Mucosa of rectum (tissue), 2 donors: ENCODE results near the gene PBRM1.

Source experiments
- H3K27ac ChIP-seq, 2 donors: one replicate each; pipeline ENCODE4 v1.7.0; 2013; ENCODE audit warnings: inconsistent platforms in 2 of 2, low read depth in 2 of 2, low read length in 2 of 2
- H3K27me3 ChIP-seq, 2 donors: one replicate each; pipeline ENCODE4 v1.7.0; 2013; ENCODE audit warnings: low read length in 2 of 2; ENCODE audit not compliant: control insufficient read depth in 2 of 2, insufficient read depth in 2 of 2
- H3K36me3 ChIP-seq, 2 donors: one replicate each; pipeline ENCODE4 v1.7.0; 2013; ENCODE audit warnings: low read length in 2 of 2; ENCODE audit not compliant: control insufficient read depth in 2 of 2, insufficient read depth in 2 of 2
- H3K4me1 ChIP-seq, 2 donors: one replicate each; pipeline ENCODE4 v1.7.0; 2013; ENCODE audit warnings: low read length in 2 of 2, mild to moderate bottlenecking in 1 of 2; ENCODE audit not compliant: control insufficient read depth in 2 of 2, insufficient read depth in 2 of 2
- H3K4me3 ChIP-seq, 2 donors: one replicate each; pipeline ENCODE4 v1.7.0; 2013; ENCODE audit warnings: low read length in 2 of 2
- H3K9ac ChIP-seq, 2 donors: one replicate each; pipeline ENCODE4 v1.7.0; 2013; ENCODE audit warnings: low read length in 2 of 2, low read depth in 1 of 2, mild to moderate bottlenecking in 1 of 2
- H3K9me3 ChIP-seq, 2 donors: one replicate each; pipeline ENCODE4 v1.7.0; 2013; ENCODE audit warnings: low read length in 2 of 2; ENCODE audit not compliant: control insufficient read depth in 2 of 2
- donor health status: healthy.
- donor health status: Normal muscosa, but diverticular disease.

Gene PBRM1

DNA sequence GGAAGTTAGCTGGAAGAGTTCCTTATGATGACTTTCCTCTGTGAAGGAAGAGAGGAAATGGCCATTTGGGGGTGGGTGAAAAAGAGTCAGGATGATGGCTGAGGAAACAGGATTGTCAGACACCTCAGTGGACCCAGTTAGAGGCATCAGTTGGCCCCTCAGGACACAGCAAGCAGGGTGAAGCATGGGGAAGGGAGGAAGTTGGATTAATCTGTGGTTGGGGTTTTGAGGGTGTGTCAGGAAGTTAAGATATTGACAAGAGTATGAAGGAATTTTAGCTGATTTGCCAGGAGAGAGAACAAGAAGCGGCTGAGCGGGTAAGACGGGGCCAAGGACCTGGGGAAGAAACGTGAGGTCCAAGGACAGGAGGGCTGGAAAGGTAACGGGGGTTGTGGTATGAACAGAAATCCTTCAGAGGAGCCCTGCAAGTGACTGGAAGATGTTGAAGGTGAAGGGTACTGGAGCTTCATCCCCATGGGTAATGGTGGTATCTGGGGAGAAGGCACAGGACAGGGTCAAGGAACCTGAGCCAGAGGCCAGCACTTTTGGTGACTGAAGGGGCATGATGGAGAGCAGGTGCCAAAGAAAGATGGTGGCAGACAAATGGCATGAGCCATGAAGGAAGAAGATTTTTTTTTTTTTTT, 146.6 kb downstream of the PBRM1 start:
- H3K4me3 ChIP-seq, result peak overlapping the region in 1 of 2 donors; percentile 28
- H3K9me3 ChIP-seq, result no peaks in the 10 kb centered on the region
- H3K27me3 ChIP-seq, result no peaks in the 10 kb centered on the region
- no peak overlapping the region for H3K27ac ChIP-seq
- peaks cover 13 to 32% of the 10 kb centered on the region in 2 donors for H3K4me1 ChIP-seq
- no peak overlapping the region for H3K9ac ChIP-seq
- peaks cover 3 to 12% of the 10 kb centered on the region in 2 donors for H3K36me3 ChIP-seq

DNA sequence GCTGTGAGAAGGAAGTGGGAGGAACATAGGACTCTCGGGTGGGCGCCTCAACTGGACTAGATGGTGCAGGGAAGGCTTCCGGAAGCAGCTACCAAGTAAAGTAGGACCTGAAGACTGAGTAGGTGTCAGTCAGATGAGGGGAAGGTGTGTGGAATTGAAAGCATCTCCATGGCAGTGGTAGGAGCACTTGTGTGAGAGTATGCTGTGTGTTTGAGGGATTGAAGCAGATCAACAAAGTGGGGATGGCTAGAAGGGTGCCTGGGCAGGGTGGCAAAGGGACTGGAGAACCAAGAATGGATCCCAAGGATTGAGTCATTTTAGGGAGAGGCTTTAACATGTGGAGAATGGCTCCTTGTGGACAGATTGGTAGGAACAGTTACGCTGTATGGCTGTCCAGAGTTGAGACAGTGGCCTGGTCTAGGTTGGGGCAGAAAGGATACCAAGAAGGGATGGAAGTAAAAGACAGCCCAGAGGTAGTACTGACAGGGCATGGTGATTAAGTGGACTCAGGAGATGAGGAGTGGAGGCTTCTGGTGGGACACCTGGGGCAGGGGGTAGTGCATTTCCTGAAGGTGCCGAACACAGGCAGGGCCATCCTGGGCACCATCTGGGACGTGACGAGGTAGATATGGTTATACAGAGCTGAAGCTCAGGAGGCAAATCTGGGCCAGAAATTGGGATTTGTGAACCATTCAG, 147.8 kb downstream of the PBRM1 start:
- Histone ChIP-seq H3K4me1 (peaks cover 13 to 32% of the 10 kb centered on the region in 2 donors), H3K27ac (no peak overlapping the region), H3K36me3 (peaks cover 3 to 12% of the 10 kb centered on the region in 2 donors), H3K9ac (peak overlapping the region in 1 of 2 donors; percentile 71), H3K27me3 (no peaks in the 10 kb centered on the region), H3K9me3 (no peaks in the 10 kb centered on the region), H3K4me3 (peak overlapping the region; percentile 88 to 98)

DNA sequence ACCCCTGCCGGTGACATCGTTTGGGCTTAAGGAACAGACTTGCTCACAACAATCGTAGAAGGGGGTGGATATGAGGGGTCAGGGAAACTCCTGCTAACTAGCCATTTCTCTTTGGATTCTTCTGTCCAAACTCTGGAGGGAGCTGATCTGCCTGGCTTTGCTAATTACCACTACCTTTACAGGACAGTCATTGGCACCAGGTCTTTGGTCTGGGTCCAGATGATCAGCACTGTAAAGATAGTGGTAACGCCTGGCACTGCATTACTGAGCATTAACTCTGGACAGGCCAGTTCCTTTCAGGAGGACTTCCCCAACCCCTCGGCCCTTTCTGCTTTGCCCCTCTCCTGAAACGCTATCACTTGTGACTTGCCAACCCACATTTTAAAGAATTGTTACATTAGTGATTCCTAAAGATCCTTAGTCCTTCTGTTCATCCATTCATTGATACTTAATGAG, 148.5 kb downstream of the PBRM1 start:
- Histone ChIP-seq H3K27ac (peak overlapping the region; percentile 72 to 89), H3K4me3 (peak overlapping the region; percentile 88 to 98), H3K9me3 (no peaks in the 10 kb centered on the region), H3K9ac (peak overlapping the region; percentile 71 to 96), H3K27me3 (no peaks in the 10 kb centered on the region), H3K4me1 (peaks cover 13 to 36% of the 10 kb centered on the region in 2 donors), H3K36me3 (peaks cover 3 to 12% of the 10 kb centered on the region in 2 donors)

DNA sequence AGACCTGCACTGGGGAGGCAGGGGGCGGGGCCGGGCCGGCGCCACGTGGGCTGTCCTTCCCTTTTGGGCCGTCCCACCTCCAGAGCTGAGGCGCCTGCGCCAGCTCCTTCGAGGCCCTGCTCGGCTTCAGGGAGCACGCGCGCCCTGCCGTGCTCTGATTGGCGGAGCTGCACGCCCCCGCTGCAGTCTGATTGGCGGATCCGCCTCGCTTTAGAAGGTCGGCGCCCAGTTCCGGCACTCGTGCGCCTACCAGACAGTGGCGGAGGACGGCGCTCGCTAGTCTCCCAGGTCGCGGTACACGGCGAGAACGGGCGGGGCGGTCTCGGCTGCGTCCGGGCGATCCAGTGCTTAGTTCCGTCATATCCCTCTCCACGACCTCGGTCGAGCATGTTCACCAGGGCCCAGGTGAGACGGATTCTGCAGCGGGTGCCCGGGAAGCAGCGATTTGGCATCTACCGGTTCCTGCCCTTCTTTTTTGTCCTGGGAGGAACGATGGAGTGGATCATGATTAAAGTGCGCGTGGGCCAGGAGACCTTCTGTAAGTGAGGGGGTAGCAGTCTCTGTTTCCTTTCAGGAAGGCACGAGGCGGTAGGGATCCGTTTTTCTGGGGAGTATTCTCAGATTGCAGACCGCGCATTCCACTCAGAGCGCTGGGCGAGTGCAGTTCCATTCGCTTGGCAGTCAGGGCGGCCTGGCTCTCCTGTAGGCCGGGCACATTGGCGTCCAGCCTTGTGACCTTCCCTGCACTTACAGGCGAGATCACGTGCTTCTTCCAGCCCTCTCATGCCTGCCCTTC, 149.1 kb downstream of the PBRM1 start, which contains the start of gene UQCC5:
UQCC5 (plus strand) TSS at position 237 of the 796 bp plus-strand sequence; CDS start at position 388, 151 bp downstream.
- H3K9me3 ChIP-seq, result no peaks in the 10 kb centered on the region
- H3K27ac ChIP-seq, result peak within 1 kb of the TSS; percentile 72 to 89
- H3K4me1 ChIP-seq, result peaks cover 13 to 36% of the 10 kb centered on the region in 2 donors
- H3K9ac ChIP-seq, result peak within 1 kb of the TSS; percentile 71 to 96
- peak within 1 kb of the TSS; percentile 88 to 98 for H3K4me3 ChIP-seq
- no peaks in the 10 kb centered on the region for H3K27me3 ChIP-seq
- peaks cover 3 to 12% of the 10 kb centered on the region in 2 donors for H3K36me3 ChIP-seq

DNA sequence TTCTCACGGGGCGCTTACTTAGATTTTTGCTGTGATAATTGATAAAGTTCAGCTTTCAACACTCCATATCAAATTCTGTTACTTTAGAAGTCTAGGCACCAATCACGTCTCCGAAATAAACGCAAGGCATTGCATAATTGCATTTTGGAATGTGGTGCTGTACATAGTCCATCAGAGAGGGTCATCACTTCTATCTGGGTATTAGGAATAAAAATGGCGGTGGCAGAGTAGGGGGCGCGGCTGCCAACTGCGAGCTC, 149.7 kb downstream of the PBRM1 start:
- Histone ChIP-seq H3K9ac (no peak overlapping the region), H3K4me3 (peak overlapping the region; percentile 67 to 71), H3K9me3 (no peaks in the 10 kb centered on the region), H3K36me3 (peaks cover 0 to 7% of the 10 kb centered on the region in 2 donors), H3K4me1 (peaks cover 13 to 36% of the 10 kb centered on the region in 2 donors), H3K27me3 (no peaks in the 10 kb centered on the region), H3K27ac (no peak overlapping the region)

DNA sequence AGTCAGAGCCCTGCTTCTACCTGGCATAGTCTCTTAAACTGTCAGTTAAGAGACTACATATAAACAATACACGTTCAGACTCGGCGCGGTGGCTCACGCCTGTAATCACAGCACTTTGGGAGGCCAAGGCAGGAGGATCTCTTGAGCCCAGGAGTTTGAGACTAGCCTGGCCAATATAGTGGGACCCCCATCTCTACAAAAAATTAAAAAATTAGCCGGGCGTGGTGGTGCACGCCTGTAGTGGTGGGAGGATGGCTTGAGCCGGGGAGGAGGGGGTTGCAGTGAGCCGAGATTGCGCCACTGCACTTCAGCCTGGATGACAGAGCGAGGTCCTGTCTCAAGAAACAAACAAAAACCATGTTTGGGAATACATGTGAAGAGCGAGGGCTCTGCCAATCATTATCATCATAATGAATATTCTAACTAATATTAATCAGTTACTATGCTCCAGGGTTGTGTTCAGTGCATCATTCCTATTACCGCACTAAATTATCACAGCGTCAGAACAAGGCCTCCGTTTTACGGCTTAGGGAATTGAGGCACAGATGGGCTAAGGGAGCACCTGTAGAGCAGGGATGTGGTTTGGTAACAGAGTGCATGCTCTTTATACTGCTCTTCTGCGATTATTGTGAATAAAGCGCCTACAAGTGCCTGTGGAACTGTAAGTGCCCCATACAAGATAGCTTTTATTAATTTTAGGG, 150.2 kb downstream of the PBRM1 start:
- no peaks in the 10 kb centered on the region for H3K27me3 ChIP-seq
- no peak overlapping the region for H3K9ac ChIP-seq
- H3K9me3 ChIP-seq, result no peaks in the 10 kb centered on the region
- no peak overlapping the region for H3K27ac ChIP-seq
- H3K4me3 ChIP-seq, result peak overlapping the region in 1 of 2 donors; percentile 71
- H3K36me3 ChIP-seq, result peaks cover 0 to 2% of the 10 kb centered on the region in 2 donors
- H3K4me1 ChIP-seq, result peaks cover 13 to 36% of the 10 kb centered on the region in 2 donors

DNA sequence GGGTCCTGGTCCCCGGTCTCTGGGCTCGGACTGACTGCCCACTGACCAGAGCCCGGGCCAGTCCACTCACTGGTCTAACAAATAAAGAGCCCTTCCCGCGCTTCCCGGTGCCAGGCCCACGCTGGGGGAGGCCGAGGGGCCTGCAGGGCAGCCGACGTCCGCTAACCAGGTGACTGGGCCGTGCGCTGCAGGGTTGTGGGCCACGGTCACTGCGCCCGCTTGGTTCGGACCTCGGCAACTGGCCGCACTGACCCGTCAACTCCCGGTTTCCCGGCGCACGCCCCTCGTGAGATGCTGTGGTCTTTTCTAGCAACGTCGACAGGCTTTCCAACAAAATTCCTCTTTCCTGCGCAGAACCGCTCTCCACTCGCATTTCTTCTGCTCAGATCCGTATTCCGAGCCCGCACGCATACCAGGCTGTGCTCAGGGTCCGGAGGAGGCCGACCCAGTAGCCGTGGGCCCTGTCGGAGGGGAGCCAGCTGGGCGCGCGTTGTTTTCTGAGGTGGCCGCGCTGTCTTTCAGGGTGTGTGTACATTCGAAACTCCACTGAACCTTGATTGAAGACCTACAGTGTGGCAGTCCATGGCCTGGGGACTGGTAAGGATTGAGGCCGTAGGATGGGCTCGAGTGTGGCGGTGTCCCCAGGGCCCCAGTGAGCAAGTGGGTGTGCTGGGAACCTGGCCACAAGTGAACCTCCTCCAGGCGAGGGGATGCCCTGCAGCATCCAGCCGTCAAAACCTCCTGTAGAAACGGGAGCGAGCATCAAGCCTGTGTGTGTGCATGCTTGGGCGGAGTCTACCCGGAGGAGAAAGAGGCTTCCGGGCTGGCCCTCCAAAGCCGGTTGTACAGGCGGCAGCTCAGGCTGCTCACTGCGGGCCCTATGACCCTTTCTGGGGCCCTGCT, 151.2 kb downstream of the PBRM1 start:
- Histone ChIP-seq H3K9ac (peak overlapping the region in 1 of 2 donors; percentile 63), H3K9me3 (no peaks in the 10 kb centered on the region), H3K4me1 (peaks cover 13 to 36% of the 10 kb centered on the region in 2 donors), H3K4me3 (peak overlapping the region; percentile 41 to 52), H3K27ac (peak overlapping the region; percentile 15 to 23), H3K27me3 (no peaks in the 10 kb centered on the region), H3K36me3 (peaks cover 0 to 2% of the 10 kb centered on the region in 2 donors)

DNA sequence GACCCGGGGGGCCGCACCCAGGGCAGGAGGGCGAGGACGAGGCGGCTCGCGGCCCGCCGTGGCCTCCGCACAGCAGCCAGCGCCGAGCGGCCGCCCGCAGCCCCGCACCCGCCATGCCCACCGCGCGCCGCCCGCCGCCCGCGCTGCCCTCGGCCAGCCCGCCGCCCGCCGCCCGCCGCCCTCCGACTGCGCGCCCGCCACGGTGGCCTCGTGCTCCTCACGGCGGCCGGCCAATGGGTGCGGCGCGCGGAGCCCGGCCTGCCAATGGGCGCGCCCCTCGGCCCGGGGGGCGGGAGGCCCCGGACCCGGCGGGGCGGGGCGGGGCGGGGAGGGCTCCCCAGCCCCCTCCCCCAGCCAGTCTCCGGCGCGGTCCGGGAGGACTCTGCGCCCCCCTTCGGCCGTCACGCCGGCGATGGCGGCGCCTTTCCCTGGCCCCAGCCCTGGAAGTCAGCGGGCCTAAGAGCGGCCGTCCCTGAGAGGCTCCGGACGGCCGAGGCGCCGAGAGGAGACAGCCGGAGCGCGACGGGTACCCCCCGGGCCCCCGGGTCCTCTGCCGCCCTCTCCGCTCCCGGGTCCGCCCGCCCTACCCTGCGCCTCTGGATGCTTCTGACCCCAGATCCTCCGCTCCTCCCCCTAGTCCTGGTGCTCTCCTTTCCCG, 152.0 kb downstream of the PBRM1 start, which contains the start of gene NT5DC2:
NT5DC2 (minus strand) TSS at position 235 of the 658 bp plus-strand sequence; CDS start at position 115, 120 bp downstream.
- Histone ChIP-seq H3K4me3 (peak within 1 kb of the TSS; percentile 61 to 68), H3K9ac (peak within 1 kb of the TSS; percentile 32 to 63), H3K27me3 (no peaks in the 10 kb centered on the region), H3K27ac (peak within 1 kb of the TSS; percentile 15 to 23), H3K9me3 (no peaks in the 10 kb centered on the region), H3K4me1 (peaks cover 13 to 29% of the 10 kb centered on the region in 2 donors), H3K36me3 (no peaks in the 10 kb centered on the region)
